ENCODE results near the gene BCL6.

GRCh38 chr3:187725224-187725623 lies 20.0 kb downstream of the BCL6 start:
- TF ChIP-seq CTCF (IDR thresholded peaks at IDR 0.05; ENCODE audit: low read depth, low read length, poor library complexity, severe bottlenecking) (no peak), EZH2phosphoT487 (IDR thresholded peaks at IDR 0.05; ENCODE audit: borderline replicate concordance, low read length) (no peak)
